Measurements from ENCODE around the gene IFIH1.

The IFIH1 gene

DNA sequence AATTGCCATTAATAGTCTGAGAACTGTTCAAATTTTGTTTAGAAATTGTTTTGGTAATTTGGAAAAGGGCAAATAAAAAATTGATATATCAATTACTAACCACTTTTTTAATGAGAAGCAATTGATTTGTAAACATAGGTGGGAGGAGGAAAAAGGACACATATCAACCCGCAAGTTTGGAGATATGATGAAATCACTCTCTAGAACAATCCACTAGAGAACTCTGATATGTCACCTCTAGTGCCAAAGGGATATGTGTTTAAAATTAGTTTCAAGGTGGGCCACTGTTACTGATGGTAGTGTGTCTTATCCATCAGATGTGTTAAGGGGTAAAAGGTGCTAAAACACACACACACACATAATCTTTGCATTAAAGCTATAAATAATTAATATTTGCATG is 16.6 kb downstream of the IFIH1 start:
- Histone ChIP-seq H3K14ac (ENCODE audit: low read length) (no peak overlapping the region), H2AFZ (ENCODE audit: low read length) (no peak overlapping the region), H3K79me1 (ENCODE audit: low read depth, low read length) (no peaks in the 10 kb centered on the region), H3K36me3 (replicated peaks in 1 of 2; ENCODE audit: control insufficient read depth in 2 of 2, insufficient read depth in 2 of 2, low read length in 2 of 2) (no peaks in the 10 kb centered on the region), H3K4ac (ENCODE audit: low read length) (no peak overlapping the region), H3K27me3 (ENCODE audit: control insufficient read depth in 3 of 3, insufficient read depth in 3 of 3, low read depth in 1 of 3, low read length in 3 of 3) (peaks cover 0 to 8% (median 0%) of the 10 kb centered on the region in 3 experiments), H3K9me3 (replicated peaks in 1 of 2; ENCODE audit: control insufficient read depth in 2 of 2, insufficient read depth in 1 of 2, low read depth in 1 of 2, low read length in 2 of 2) (no peaks in the 10 kb centered on the region), H3K4me2 (ENCODE audit: insufficient read depth, low read length, poor library complexity, severe bottlenecking) (no peak overlapping the region), H3K4me1 (ENCODE audit: control insufficient read depth in 2 of 2, insufficient read depth in 1 of 2, low read depth in 1 of 2, low read length in 2 of 2) (no peaks in the 10 kb centered on the region), H2BK5ac (ENCODE audit: low read length) (no peak overlapping the region), H2BK120ac (ENCODE audit: low read depth, low read length) (no peak overlapping the region), H3K23ac (ENCODE audit: low read depth, low read length, poor library complexity) (no peak overlapping the region), H3K18ac (ENCODE audit: low read length) (no peak overlapping the region), H2AK5ac (ENCODE audit: low read depth, low read length) (no peak overlapping the region), H2BK15ac (ENCODE audit: low read length) (no peak overlapping the region), H3K27ac (replicated peaks; ENCODE audit: low read length) (no peak overlapping the region), H3K4me3 (ENCODE audit: low read length in 2 of 2) (no peak overlapping the region), H4K8ac (ENCODE audit: low read depth, low read length) (no peak overlapping the region), H2BK12ac (ENCODE audit: low read length) (no peak overlapping the region), H4K91ac (ENCODE audit: low read depth, low read length, poor library complexity) (no peak overlapping the region), H3K9ac (ENCODE audit: low read depth, low read length, poor library complexity) (no peak overlapping the region)
- DNase-seq (ENCODE audit: low spot score): no peak
- no CpG with 5 or more reads among the region's 1 CpG for WGBS, 2 donors (ENCODE audit: extremely low coverage in 2 of 2, insufficient read length in 2 of 2, insufficient replicate concordance in 1 of 2)

DNA sequence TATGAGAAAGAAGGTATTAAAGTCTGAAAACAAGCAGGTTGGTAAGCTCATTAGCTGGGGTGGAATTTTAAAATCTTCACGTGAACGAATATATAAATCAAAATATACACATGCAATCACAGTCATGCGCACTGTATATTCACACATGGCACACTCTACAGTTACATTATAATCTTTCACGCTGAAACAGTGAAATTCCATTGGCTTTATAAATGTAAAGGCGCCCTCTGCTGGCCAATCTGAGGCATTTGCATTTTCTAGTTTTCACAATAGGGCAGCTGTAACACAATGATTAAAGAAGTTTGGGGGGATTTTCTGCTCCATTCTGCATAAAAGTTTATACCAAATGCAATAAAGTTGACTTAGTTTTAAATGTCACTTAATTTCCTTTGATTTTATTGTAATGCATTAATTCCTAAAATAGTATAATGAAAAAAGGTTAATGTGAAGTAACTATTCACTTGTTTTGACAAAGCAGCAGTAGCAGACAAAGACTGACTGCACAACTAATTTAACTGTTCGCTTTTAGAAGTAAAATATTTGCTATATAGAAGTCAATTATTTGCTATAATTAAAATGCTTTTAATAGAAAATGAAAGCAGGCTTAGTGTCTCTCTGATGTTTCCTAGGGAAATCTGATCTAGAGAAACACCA is 17.2 kb downstream of the IFIH1 start:
- H3K36me3 ChIP-seq (replicated peaks in 1 of 2; ENCODE audit: control insufficient read depth in 2 of 2, insufficient read depth in 2 of 2, low read length in 2 of 2): no peaks in the 10 kb centered on the region
- no peak overlapping the region for H3K4ac ChIP-seq (ENCODE audit: low read length)
- no peak overlapping the region for H2BK12ac ChIP-seq (ENCODE audit: low read length)
- H3K9ac ChIP-seq (ENCODE audit: low read depth, low read length, poor library complexity): no peak overlapping the region
- H4K8ac ChIP-seq (ENCODE audit: low read depth, low read length): no peak overlapping the region
- no peak overlapping the region for H2AFZ ChIP-seq (ENCODE audit: low read length)
- H2BK15ac ChIP-seq (ENCODE audit: low read length): no peak overlapping the region
- H3K79me1 ChIP-seq (ENCODE audit: low read depth, low read length): no peaks in the 10 kb centered on the region
- DNase-seq (ENCODE audit: low spot score): peak; percentile 31
- H2AK5ac ChIP-seq (ENCODE audit: low read depth, low read length): no peak overlapping the region
- no peak overlapping the region for H4K91ac ChIP-seq (ENCODE audit: low read depth, low read length, poor library complexity)
- H3K23ac ChIP-seq (ENCODE audit: low read depth, low read length, poor library complexity): no peak overlapping the region
- H3K14ac ChIP-seq (ENCODE audit: low read length): no peak overlapping the region
- H3K9me3 ChIP-seq (replicated peaks in 1 of 2; ENCODE audit: control insufficient read depth in 2 of 2, insufficient read depth in 1 of 2, low read depth in 1 of 2, low read length in 2 of 2): no peaks in the 10 kb centered on the region
- no peak overlapping the region for H3K18ac ChIP-seq (ENCODE audit: low read length)
- H2BK120ac ChIP-seq (ENCODE audit: low read depth, low read length): no peak overlapping the region
- H3K27ac ChIP-seq (replicated peaks; ENCODE audit: low read length): no peak overlapping the region
- H3K4me1 ChIP-seq (ENCODE audit: control insufficient read depth in 2 of 2, insufficient read depth in 1 of 2, low read depth in 1 of 2, low read length in 2 of 2): no peaks in the 10 kb centered on the region
- H3K4me3 ChIP-seq (ENCODE audit: low read length in 2 of 2): no peak overlapping the region
- H3K27me3 ChIP-seq (ENCODE audit: control insufficient read depth in 3 of 3, insufficient read depth in 3 of 3, low read depth in 1 of 3, low read length in 3 of 3): peaks cover 0 to 8% (median 0%) of the 10 kb centered on the region in 3 experiments
- WGBS, 2 donors (ENCODE audit: extremely low coverage in 2 of 2, insufficient read length in 2 of 2, insufficient replicate concordance in 1 of 2): no CpG with 5 or more reads among the region's 6 CpGs
- H3K4me2 ChIP-seq (ENCODE audit: insufficient read depth, low read length, poor library complexity, severe bottlenecking): no peak overlapping the region
- H2BK5ac ChIP-seq (ENCODE audit: low read length): no peak overlapping the region

DNA sequence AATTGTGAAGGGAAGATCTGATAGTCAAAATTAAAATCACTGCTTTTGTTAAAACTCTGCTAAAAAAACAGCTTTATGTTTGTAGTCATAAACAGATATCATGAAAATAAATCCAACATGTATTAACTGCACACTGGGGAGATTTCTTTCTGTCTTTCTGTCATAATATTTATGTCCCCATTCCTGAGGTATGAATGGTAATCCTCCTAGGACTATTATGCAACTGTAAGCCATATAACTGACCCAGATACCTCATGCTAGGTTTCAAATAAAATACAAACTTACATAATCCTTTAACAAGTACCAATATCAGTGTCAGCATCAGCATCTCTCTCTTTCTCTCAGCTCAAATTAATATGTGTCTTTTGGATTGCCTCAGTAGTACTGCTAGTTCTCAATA is 18.2 kb downstream of the IFIH1 start:
- no peak overlapping the region for H2BK5ac ChIP-seq (ENCODE audit: low read length)
- no peaks in the 10 kb centered on the region for H3K9me3 ChIP-seq (replicated peaks in 1 of 2; ENCODE audit: control insufficient read depth in 2 of 2, insufficient read depth in 1 of 2, low read depth in 1 of 2, low read length in 2 of 2)
- H2BK15ac ChIP-seq (ENCODE audit: low read length): no peak overlapping the region
- H4K91ac ChIP-seq (ENCODE audit: low read depth, low read length, poor library complexity): no peak overlapping the region
- H3K4ac ChIP-seq (ENCODE audit: low read length): no peak overlapping the region
- no peak overlapping the region for H3K14ac ChIP-seq (ENCODE audit: low read length)
- no peak overlapping the region for H3K9ac ChIP-seq (ENCODE audit: low read depth, low read length, poor library complexity)
- no peak overlapping the region for H2BK120ac ChIP-seq (ENCODE audit: low read depth, low read length)
- H3K4me1 ChIP-seq (ENCODE audit: control insufficient read depth in 2 of 2, insufficient read depth in 1 of 2, low read depth in 1 of 2, low read length in 2 of 2): no peaks in the 10 kb centered on the region
- H2BK12ac ChIP-seq (ENCODE audit: low read length): no peak overlapping the region
- no peak overlapping the region for H3K18ac ChIP-seq (ENCODE audit: low read length)
- DNase-seq (ENCODE audit: low spot score): no peak
- H2AK5ac ChIP-seq (ENCODE audit: low read depth, low read length): no peak overlapping the region
- no peak overlapping the region for H3K27ac ChIP-seq (replicated peaks; ENCODE audit: low read length)
- no peaks in the 10 kb centered on the region for H3K79me1 ChIP-seq (ENCODE audit: low read depth, low read length)
- H3K4me3 ChIP-seq (ENCODE audit: low read length in 2 of 2): no peak overlapping the region
- H3K23ac ChIP-seq (ENCODE audit: low read depth, low read length, poor library complexity): no peak overlapping the region
- no peak overlapping the region for H2AFZ ChIP-seq (ENCODE audit: low read length)
- no peak overlapping the region for H4K8ac ChIP-seq (ENCODE audit: low read depth, low read length)
- no peak overlapping the region for H3K4me2 ChIP-seq (ENCODE audit: insufficient read depth, low read length, poor library complexity, severe bottlenecking)
- H3K27me3 ChIP-seq (ENCODE audit: control insufficient read depth in 3 of 3, insufficient read depth in 3 of 3, low read depth in 1 of 3, low read length in 3 of 3): peaks cover 0 to 8% (median 0%) of the 10 kb centered on the region in 3 experiments
- H3K36me3 ChIP-seq (replicated peaks in 1 of 2; ENCODE audit: control insufficient read depth in 2 of 2, insufficient read depth in 2 of 2, low read length in 2 of 2): no peaks in the 10 kb centered on the region

DNA sequence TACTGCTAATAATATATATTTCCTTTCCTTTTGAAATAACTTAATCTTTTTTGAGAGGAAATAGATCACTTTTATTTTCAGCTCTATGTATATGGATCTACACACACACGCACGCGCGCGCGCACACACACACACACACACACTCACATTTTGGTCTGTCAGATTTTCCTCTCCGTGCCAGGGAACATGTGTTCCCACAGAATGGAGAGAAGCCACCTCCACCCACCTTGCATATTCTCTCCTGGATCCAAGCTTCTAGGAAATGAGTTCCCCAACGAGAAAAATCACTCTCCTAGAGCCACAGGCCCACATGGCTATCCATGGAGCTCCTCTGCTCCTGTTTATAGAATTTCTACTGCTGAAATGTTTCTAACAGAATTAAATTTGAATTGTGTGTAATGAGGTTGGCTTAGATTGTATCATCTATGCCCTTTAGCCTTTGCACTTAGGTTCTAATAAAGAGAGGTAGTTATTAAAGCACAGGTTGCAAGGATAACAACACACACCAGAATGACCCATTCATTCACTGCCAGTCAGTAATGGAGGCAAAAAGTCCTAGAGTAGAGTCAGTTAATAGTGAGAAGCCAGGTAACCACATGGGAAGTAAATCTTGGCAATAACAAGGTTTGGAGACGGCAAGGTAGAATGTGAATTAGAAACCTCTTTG is 19.7 kb downstream of the IFIH1 start:
- Histone ChIP-seq H2BK12ac (ENCODE audit: low read length) (no peak overlapping the region), H3K23ac (ENCODE audit: low read depth, low read length, poor library complexity) (no peak overlapping the region), H3K4me2 (ENCODE audit: insufficient read depth, low read length, poor library complexity, severe bottlenecking) (no peak overlapping the region), H4K91ac (ENCODE audit: low read depth, low read length, poor library complexity) (no peak overlapping the region), H3K36me3 (replicated peaks in 1 of 2; ENCODE audit: control insufficient read depth in 2 of 2, insufficient read depth in 2 of 2, low read length in 2 of 2) (no peaks in the 10 kb centered on the region), H2AK5ac (ENCODE audit: low read depth, low read length) (no peak overlapping the region), H3K4me3 (ENCODE audit: low read length in 2 of 2) (no peak overlapping the region), H3K79me1 (ENCODE audit: low read depth, low read length) (no peaks in the 10 kb centered on the region), H3K14ac (ENCODE audit: low read length) (no peak overlapping the region), H2BK5ac (ENCODE audit: low read length) (no peak overlapping the region), H4K8ac (ENCODE audit: low read depth, low read length) (no peak overlapping the region), H3K18ac (ENCODE audit: low read length) (no peak overlapping the region), H2BK15ac (ENCODE audit: low read length) (no peak overlapping the region), H3K4me1 (ENCODE audit: control insufficient read depth in 2 of 2, insufficient read depth in 1 of 2, low read depth in 1 of 2, low read length in 2 of 2) (no peaks in the 10 kb centered on the region), H3K9ac (ENCODE audit: low read depth, low read length, poor library complexity) (no peak overlapping the region), H3K27me3 (ENCODE audit: control insufficient read depth in 3 of 3, insufficient read depth in 3 of 3, low read depth in 1 of 3, low read length in 3 of 3) (peaks cover 0 to 8% (median 0%) of the 10 kb centered on the region in 3 experiments), H3K9me3 (replicated peaks in 1 of 2; ENCODE audit: control insufficient read depth in 2 of 2, insufficient read depth in 1 of 2, low read depth in 1 of 2, low read length in 2 of 2) (no peaks in the 10 kb centered on the region), H2AFZ (ENCODE audit: low read length) (no peak overlapping the region), H3K27ac (replicated peaks; ENCODE audit: low read length) (no peak overlapping the region), H2BK120ac (ENCODE audit: low read depth, low read length) (no peak overlapping the region), H3K4ac (ENCODE audit: low read length) (no peak overlapping the region)
- no CpG with 5 or more reads among the region's 9 CpGs for WGBS, 2 donors (ENCODE audit: extremely low coverage in 2 of 2, insufficient read length in 2 of 2, insufficient replicate concordance in 1 of 2)
- DNase-seq (ENCODE audit: low spot score): no peak

Measured in neuronal stem cell (in vitro differentiated cells).